ENCODE data around the gene MCCC2.
A peak's percentile ranks its signal among the peaks of the same experiment; 100 is the strongest.

Gene MCCC2

GRCh38 chr5:71587766-71588532 is 809 bp downstream of the MCCC2 start:
- DNase-seq (ENCODE audit: low spot score), result peak; percentile 43
- in situ Hi-C loops (cut with MboI; ENCODE audit: low pct_unique_long_range_greater_than_20kb, low sequenced_read_pairs, unreplicated experiment), result no loop called here
- TF ChIP-seq CTCF (IDR thresholded peaks at IDR 0.05; ENCODE audit: extremely low read depth, insufficient read depth, missing control alignments), result peak; percentile 28

- in situ Hi-C loops (cut with MboI; ENCODE audit: low pct_unique_long_range_greater_than_20kb, low sequenced_read_pairs, unreplicated experiment), result no loop called here
- DNase-seq (ENCODE audit: low spot score), result no peak
- TF ChIP-seq CTCF (IDR thresholded peaks at IDR 0.05; ENCODE audit: extremely low read depth, insufficient read depth, missing control alignments), result no peak
Observed at GRCh38 chr5:71588533-71588885, 1.4 kb downstream of the MCCC2 start.

- DNase-seq (ENCODE audit: low spot score), result peak; percentile 32
- in situ Hi-C loops (cut with MboI; ENCODE audit: low pct_unique_long_range_greater_than_20kb, low sequenced_read_pairs, unreplicated experiment), result no loop called here
- TF ChIP-seq CTCF (IDR thresholded peaks at IDR 0.05; ENCODE audit: extremely low read depth, insufficient read depth, missing control alignments), result no peak
Observed at GRCh38 chr5:71589903-71590302, 2.8 kb downstream of the MCCC2 start.

- in situ Hi-C loops (cut with MboI; ENCODE audit: low pct_unique_long_range_greater_than_20kb, low sequenced_read_pairs, unreplicated experiment), result no loop called here
- TF ChIP-seq CTCF (IDR thresholded peaks at IDR 0.05; ENCODE audit: extremely low read depth, insufficient read depth, missing control alignments), result no peak
- DNase-seq (ENCODE audit: low spot score), result no peak
Observed at GRCh38 chr5:71591100-71591499, 4.0 kb downstream of the MCCC2 start.

- no peak for DNase-seq (ENCODE audit: low spot score)
- no peak for TF ChIP-seq CTCF (IDR thresholded peaks at IDR 0.05; ENCODE audit: extremely low read depth, insufficient read depth, missing control alignments)
- in situ Hi-C loops (cut with MboI; ENCODE audit: low pct_unique_long_range_greater_than_20kb, low sequenced_read_pairs, unreplicated experiment), result no loop called here
Observed at GRCh38 chr5:71596169-71596568, 9.0 kb downstream of the MCCC2 start.

- in situ Hi-C loops (cut with MboI; ENCODE audit: low pct_unique_long_range_greater_than_20kb, low sequenced_read_pairs, unreplicated experiment), result no loop called here
- TF ChIP-seq CTCF (IDR thresholded peaks at IDR 0.05; ENCODE audit: extremely low read depth, insufficient read depth, missing control alignments), result no peak
- DNase-seq (ENCODE audit: low spot score), result no peak
Observed at GRCh38 chr5:71597001-71597400, 9.9 kb downstream of the MCCC2 start.
